Hypothalamus (tissue), 51 donors: Measurements from ENCODE around the gene TPSAB1.
A peak's percentile ranks its signal among the peaks of the same experiment; 100 is the strongest.
"Not testable (repeated sequence)": the region's sequence is repeated elsewhere in the genome, so short reads cannot be mapped to it uniquely, and the experiment has no call there.

ENCODE experiments used
- DNase-seq, 51 donors: peaks; one replicate each; lab custom pipeline; 2025; lab: John Stamatoyannopoulos, UW

TPSAB1 gene

DNA sequence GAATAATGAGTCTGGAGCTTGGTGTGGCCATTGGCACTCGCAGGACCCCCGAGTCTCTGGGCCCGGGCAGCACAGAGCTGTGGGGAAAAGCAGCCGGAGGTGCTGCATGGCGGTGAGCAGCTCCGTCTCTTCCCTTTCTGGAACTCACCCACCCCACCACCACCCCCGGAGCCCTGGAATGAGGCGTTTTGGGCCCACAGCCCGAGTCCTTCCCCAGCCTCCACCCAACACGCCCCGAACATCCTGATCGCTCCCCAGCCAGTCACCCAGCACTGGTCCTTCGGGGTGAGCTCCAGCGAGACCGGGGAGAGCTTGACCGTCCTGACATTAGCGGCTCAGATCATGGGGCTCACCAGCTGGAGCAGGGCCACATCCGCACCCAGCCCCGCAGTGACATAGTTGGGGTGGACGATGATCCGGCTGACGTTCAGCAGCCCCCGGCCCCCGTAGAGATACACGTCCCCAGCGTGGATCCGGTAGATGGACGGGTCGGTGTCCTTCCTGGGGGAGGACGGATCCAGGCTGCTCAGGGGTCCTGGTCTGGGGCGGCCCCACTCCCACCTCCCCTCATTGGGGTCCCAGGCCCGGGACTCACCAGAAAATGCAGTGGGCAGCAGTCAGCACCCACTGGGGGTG, 21.8 kb downstream of the TPSAB1 start:
- DNase-seq = no peak

GRCh38 chr16:1262846-1263221, 22.3 kb downstream of the TPSAB1 start:
- DNase-seq = no peak

DNA sequence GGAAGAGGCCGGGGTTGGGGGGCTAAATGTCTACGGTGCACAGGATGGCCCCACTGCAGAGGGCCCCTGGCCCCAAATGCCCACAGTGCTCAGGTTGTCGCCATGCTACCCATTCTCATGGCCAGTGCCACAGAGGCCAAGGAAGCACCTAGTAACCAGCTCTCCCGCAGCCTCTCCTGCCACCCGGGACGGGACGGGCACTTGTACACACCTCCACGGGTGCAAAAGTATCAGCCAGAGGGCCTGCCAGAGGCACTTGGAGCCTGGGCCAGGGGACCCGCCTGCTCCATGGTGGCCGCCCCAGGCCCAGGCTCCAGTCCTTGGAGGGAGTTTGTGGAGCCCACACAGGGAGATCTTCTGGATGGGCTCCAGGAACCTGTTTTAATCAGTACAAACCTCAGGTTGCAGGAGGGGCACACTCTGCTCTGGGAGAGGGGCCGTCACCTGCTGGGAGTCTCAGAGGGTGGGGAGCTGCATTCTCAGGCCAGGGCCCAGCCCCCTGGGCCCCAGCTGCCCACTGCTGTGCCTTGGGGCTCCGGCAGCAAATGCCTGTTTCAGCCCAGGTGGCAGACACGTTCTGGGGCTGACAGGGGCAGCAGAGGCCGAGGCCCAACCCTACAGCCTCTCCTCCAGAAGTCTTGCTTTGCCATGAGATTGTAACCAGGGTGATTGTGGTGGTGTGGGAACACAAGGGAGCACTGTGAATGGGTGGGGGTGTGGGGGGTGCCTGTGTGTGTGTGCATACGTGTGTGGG, 23.3 kb downstream of the TPSAB1 start:
- no peak for DNase-seq

GRCh38 chr16:1264345-1265089, 24.0 kb downstream of the TPSAB1 start:
- DNase-seq = no peak

GRCh38 chr16:1265090-1265630, 24.7 kb downstream of the TPSAB1 start:
- no peak for DNase-seq

DNA sequence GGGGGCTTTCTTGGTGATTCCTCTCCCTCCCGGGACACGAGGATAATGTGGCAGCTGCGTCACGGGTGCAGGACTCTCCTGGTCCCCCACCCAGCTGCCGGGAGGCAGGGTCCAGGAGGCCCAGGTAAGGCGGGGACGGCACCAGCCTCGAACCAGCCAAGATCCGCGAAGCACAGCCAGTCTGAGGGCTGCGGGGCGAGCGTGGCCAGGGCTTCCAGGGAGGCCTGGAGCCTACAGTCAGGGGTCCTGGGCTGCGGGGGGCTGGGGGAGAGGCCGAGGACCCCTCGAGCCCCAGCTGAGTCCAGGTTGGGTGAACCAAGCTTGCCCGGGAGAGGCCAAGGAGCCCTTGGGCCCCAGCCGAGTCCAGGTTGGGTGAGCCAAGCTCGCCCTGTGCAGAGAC, 25.3 kb downstream of the TPSAB1 start:
- DNase-seq = no peak

DNA sequence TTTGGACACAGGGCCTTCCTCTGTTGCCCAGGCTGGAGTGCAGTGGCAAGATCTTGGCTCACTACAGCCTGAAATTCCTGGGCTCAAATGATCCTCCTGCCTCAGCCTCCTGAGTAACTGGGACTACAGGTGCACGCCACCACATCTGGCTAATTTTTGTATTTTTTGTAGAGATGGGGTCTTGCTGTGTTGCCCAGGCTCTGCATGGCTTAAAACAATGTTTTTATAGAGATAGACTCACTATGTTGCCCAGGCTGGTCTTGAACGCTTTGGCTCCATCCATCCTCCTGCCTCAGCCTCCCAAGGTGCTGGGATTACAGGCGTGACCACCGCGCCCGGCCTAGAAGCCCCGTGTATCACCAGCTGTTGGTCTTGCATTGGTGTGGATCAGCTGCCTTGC, 28.9 kb downstream of the TPSAB1 start:
- DNase-seq = not testable (repeated sequence)

- DNase-seq = no peak
Measured at GRCh38 chr16:1271380-1271723, 30.8 kb downstream of the TPSAB1 start.

- peak in 17 of 51 donors; percentile 2 to 56 (median 20) for DNase-seq
Measured at GRCh38 chr16:1271724-1272413, 31.4 kb downstream of the TPSAB1 start.

DNA sequence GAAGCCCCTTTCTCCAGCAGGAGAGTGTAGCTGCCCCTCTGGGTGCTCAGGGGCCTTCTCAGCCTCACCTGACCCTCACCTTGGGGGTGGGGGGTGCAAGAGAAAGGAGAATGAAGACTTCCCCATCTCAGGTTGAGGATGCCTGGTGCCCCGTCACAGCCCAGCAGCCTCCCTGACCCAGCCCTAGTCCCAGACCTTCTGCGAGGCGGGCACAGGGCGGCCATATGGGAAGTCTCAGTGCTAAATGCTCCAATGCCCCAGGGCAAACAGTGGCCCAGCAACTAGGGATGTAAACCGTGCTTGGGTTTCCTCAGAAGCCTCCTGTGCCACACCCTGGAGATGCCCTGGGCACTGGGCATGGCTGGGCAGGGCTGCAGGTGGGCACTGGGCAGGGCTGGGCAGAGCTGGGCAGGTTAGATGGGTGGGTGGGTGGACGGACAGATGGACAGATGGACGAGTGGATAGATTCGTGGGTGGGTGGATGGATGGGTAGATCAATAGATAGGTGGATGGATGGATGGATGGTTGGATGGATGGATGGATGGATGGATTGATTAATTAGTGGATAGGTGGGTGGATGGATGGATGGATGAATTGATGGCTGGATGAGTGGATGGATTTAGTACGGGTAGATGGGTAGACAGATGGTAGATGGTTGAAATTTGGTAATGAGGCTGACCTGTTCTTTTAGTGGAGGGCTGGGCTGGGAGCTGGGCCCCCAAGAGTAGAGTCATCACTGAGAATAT, 32.1 kb downstream of the TPSAB1 start:
- no peak for DNase-seq

DNA sequence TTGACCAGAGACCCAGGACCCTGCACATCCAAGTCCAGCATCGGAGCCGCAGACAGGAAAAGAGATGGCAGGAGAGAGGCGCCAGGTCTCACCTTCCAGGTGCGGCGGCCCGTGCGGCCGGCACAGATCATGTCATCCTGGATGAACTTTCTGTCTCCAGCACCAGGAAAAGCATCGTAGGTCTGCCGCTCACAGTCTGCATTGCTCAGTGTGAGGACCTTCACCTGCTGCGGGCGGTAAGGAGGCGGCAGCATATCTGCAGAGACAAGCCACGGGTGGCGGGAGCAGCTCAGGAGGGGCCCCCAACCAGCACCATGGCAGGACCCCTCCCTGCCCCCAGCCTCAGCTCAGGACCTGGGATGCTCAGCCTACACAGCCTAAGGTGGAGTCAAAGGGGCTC, 33.3 kb downstream of the TPSAB1 start:
- no peak for DNase-seq

- DNase-seq = no peak
Measured at GRCh38 chr16:1274767-1275166, 34.3 kb downstream of the TPSAB1 start.

GRCh38 chr16:1275791-1276579, 35.5 kb downstream of the TPSAB1 start:
- DNase-seq = no peak

- DNase-seq = no peak
Measured at GRCh38 chr16:1276580-1276878, 36.0 kb downstream of the TPSAB1 start.

DNA sequence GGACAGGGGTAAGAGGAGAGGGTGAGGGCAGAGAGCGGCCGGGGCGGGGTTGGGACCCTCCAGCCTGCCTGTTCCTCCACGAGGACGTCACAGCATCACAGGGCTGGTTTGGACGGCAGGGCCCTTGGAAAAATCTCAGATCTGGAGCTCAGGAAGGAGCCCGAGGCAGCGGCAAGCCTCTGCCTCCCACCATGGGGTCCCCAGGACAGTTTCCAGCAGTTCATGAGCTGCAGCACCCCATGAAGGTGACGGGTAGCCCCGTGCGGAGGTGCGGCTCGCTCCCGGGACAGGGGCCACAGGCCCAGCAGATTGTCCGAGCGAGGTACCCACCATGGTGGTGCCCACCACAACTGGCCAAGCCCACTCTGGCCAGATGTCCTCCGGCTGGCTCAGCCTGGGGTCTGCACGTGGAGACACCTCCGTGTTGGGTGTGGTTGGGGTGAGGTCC, 36.7 kb downstream of the TPSAB1 start:
- no peak for DNase-seq

DNA sequence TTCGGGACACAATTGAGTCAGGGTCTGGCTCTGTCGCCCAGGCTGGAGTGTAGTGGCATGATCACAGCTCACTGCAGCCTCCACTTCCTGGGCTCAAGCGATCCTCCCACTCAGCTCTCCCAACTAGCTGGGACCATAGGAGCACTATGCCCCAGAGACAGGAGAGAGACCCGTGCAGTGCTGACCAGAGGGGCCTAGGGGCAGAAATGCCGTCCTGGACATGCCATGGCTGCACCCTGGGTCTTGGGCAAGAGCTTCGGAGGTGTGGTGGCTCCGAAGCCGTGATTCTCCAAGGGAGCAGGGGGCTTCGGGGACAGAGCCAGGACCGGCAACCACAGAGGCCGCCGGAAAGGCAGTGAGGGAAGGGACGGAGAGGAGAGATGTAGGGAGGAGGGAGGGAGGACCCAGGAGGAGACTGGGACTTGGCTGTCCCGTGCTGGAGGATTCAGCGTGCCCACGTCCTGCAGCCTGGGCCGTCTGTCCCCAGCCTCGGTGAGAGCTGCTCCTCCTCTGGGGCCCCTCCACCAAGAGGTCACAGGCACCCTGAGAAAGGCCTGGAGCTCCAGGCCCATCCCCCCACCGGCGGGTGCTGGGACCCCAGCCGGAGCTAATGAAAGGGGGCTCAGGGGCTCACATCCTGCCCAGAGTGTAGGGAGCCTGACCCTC, 37.2 kb downstream of the TPSAB1 start:
- DNase-seq = no peak

- no peak for DNase-seq
Measured at GRCh38 chr16:1278477-1278876, 38.0 kb downstream of the TPSAB1 start.

DNA sequence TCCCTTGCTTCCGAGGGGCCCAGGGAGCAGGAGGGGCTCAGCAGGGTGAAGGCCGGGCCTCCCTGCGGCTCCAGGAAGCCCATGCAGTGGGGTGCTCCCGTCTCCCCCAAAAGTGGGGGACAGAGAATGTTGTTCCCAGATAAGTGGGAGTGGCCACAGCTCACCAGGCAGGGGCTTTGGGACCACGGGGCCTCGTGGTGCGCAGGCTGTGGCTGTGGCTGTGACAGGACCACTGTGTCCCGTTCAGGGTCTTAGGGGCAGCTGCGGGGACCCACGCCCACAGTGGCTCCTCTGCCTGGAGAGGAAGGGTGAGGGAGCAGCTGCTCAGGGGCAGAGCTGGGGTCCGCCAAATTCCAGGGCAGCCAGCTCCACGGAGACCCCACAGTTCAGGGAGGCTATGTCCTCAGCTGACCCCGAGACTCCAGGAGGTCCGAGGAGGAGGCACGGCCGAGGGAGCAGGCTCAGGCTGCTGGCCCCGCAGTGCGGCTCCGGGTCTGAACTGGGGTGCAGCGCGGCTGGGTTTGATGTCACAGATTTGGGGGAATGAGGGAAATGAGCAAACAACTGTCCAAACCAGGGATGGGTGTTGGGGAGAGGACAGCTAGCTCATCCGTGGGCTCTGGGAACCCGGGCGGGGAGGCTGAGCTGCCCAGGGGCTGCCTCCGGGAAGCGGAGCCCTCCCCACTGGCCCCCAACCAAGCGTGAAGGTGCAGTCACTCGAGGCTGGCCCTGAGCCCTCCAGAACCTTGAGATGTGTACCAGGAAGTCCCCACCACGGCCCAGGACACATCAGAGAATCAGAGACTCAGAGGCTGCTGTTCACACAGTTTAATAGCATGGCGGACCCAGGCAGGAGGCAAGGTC, 38.8 kb downstream of the TPSAB1 start:
- DNase-seq = no peak
